ENCODE measurements around the gene CEP19.
"Not testable (repeated sequence)": the region's sequence is repeated elsewhere in the genome, so short reads cannot be mapped to it uniquely, and the experiment has no call there.

DNA sequence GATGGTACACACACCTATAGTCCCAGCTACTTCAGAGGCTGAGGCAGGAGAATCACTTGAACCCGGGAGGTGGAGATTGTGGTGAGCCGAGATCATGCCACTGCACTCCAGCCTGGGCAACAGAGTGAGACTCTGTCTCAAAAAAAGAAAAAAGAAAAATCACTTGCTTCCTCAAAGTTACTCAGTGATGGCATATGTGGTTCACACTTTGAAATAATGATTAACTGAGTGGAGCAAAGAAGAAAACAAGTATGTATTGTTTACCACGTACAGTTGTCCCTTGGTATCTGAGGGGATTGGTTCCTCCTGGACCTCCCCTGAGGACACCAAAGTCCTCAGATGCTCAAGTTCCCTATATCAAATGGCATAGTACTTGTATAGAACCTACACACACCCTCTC lies 5.1 kb upstream of the CEP19 start:
- TF ChIP-seq CTCF (optimal IDR thresholded peaks at IDR 0.05 in 1 of 3, IDR thresholded peaks at IDR 0.05 in 1 of 3, conservative IDR thresholded peaks at IDR 0.05 in 1 of 3; ENCODE audit: extremely low read depth in 1 of 3, insufficient read depth in 2 of 3, low read length in 3 of 3); EZH2 (IDR thresholded peaks at IDR 0.05; ENCODE audit: low read length): not testable (repeated sequence)

Data from keratinocyte (primary cell).